ENCODE measurements around the gene IQCH. TPM values are rescaled to one million over a fixed set of nuclear protein-coding genes. Genes with fewer than 3 reads are reported as not detected.

Gene IQCH
- total RNA-seq, 4 donors from 2014 or later: 0.40 to 5.2 (median 1.9) TPM

DNA sequence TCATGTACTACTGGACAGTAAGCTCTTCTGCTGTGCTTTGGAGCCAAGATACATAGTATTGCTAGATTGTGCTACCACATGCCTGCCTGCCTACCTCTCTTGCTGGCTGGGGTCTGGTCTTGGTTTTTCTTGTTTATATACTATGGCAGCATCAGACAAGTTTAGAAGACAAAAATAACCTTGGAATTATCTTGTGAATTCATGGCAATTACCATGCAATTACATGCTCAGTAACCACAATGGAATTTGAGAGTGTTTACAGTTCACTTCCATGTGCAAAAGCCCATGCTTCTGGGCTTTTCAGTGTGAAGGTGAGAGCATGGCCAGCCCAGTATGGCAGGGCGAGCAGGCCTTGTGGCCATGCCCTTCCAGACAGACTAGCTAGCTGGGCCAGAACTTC is 218.4 kb downstream of the IQCH start:
- Histone ChIP-seq H3K4me3 (no peak overlapping the region), H3K27ac (no peak overlapping the region), H3K27me3 (no peaks in the 10 kb centered on the region), H3K4me1 (no peaks in the 10 kb centered on the region), H3K9me3 (no peaks in the 10 kb centered on the region), H3K36me3 (no peaks in the 10 kb centered on the region)
- in situ Hi-C loops (cut with MboI; ENCODE audit: low pct_ligation_motif_present in 1 of 4, low pct_unique_long_range_greater_than_20kb in 1 of 4, low sequenced_read_pairs in 3 of 4): loop anchor here in 1 of 4 donors (25.0 kb wide), 1 partner anchor 339 kb away; no protein-coding TSS in a partner anchor
- no peak for DNase-seq
- WGBS, 2 donors (ENCODE audit: low coverage in 1 of 2): 88% methylated on average over 1 of the region's 1 CpG; no CpG with 5 or more reads in 1 of the 2 donors
- intact Hi-C loops (cut with DNase I; ENCODE audit: low total_unique reads): no loop called here
- TF ChIP-seq, protein P1, sequence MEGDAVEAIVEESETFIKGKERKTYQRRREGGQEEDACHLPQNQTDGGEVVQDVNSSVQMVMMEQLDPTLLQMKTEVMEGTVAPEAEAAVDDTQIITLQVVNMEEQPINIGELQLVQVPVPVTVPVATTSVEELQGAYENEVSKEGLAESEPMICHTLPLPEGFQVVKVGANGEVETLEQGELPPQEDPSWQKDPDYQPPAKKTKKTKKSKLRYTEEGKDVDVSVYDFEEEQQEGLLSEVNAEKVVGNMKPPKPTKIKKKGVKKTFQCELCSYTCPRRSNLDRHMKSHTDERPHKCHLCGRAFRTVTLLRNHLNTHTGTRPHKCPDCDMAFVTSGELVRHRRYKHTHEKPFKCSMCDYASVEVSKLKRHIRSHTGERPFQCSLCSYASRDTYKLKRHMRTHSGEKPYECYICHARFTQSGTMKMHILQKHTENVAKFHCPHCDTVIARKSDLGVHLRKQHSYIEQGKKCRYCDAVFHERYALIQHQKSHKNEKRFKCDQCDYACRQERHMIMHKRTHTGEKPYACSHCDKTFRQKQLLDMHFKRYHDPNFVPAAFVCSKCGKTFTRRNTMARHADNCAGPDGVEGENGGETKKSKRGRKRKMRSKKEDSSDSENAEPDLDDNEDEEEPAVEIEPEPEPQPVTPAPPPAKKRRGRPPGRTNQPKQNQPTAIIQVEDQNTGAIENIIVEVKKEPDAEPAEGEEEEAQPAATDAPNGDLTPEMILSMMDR (IDR thresholded peaks at IDR 0.05): no peak
- no peak for TF ChIP-seq POLR2AphosphoS5 (IDR thresholded peaks at IDR 0.05)
- TF ChIP-seq EP300 (IDR thresholded peaks at IDR 0.05; ENCODE audit: low read depth): no peak
- no peak for TF ChIP-seq POLR2A (IDR thresholded peaks at IDR 0.05)

- intact Hi-C loops (cut with DNase I; ENCODE audit: low total_unique reads): no loop called here
- 83 to 90% methylated on average over 4 to 5 of the region's 5 CpGs for WGBS, 2 donors (ENCODE audit: low coverage in 1 of 2)
- H3K27ac ChIP-seq: no peak overlapping the region
- in situ Hi-C loops (cut with MboI; ENCODE audit: low pct_ligation_motif_present in 1 of 4, low pct_unique_long_range_greater_than_20kb in 1 of 4, low sequenced_read_pairs in 3 of 4): loop anchor here in 1 of 4 donors (25.0 kb wide), 1 partner anchor 338 kb away; no protein-coding TSS in a partner anchor
- no peaks in the 10 kb centered on the region for H3K4me1 ChIP-seq
- TF ChIP-seq POLR2A (IDR thresholded peaks at IDR 0.05): no peak
- no peak for TF ChIP-seq EP300 (IDR thresholded peaks at IDR 0.05; ENCODE audit: low read depth)
- TF ChIP-seq, protein P1 (IDR thresholded peaks at IDR 0.05): no peak
- TF ChIP-seq POLR2AphosphoS5 (IDR thresholded peaks at IDR 0.05): no peak
- no peak overlapping the region for H3K4me3 ChIP-seq
- H3K36me3 ChIP-seq: no peaks in the 10 kb centered on the region
- DNase-seq: no peak
- H3K9me3 ChIP-seq: no peaks in the 10 kb centered on the region
- H3K27me3 ChIP-seq: no peaks in the 10 kb centered on the region
Observed at GRCh38 chr15:67474405-67475110, 220.0 kb downstream of the IQCH start.

- intact Hi-C loops (cut with DNase I; ENCODE audit: low total_unique reads) (no loop called here), in situ Hi-C loops (cut with MboI; ENCODE audit: low pct_ligation_motif_present in 1 of 4, low pct_unique_long_range_greater_than_20kb in 1 of 4, low sequenced_read_pairs in 3 of 4) (no loop called here)
- TF ChIP-seq, protein P1 (IDR thresholded peaks at IDR 0.05): no peak
- no peaks in the 10 kb centered on the region for H3K4me1 ChIP-seq
- no peaks in the 10 kb centered on the region for H3K27me3 ChIP-seq
- no peaks in the 10 kb centered on the region for H3K36me3 ChIP-seq
- WGBS, 2 donors (ENCODE audit: low coverage in 1 of 2): 80 to 83% methylated on average over 2 to 5 of the region's 5 CpGs
- H3K4me3 ChIP-seq: no peak overlapping the region
- H3K9me3 ChIP-seq: no peaks in the 10 kb centered on the region
- DNase-seq: no peak
- no peak overlapping the region for H3K27ac ChIP-seq
Observed at GRCh38 chr15:67479781-67480505, 225.4 kb downstream of the IQCH start.

GRCh38 chr15:67480741-67481140 is 226.2 kb downstream of the IQCH start:
- no peak overlapping the region for H3K27ac ChIP-seq
- no peaks in the 10 kb centered on the region for H3K27me3 ChIP-seq
- H3K4me3 ChIP-seq: no peak overlapping the region
- no peaks in the 10 kb centered on the region for H3K9me3 ChIP-seq
- no peak for DNase-seq
- intact Hi-C loops (cut with DNase I; ENCODE audit: low total_unique reads) (no loop called here), in situ Hi-C loops (cut with MboI; ENCODE audit: low pct_ligation_motif_present in 1 of 4, low pct_unique_long_range_greater_than_20kb in 1 of 4, low sequenced_read_pairs in 3 of 4) (no loop called here)
- no peaks in the 10 kb centered on the region for H3K36me3 ChIP-seq
- 75 to 76% methylated on average over 1 of the region's 1 CpG for WGBS, 2 donors (ENCODE audit: low coverage in 1 of 2)
- TF ChIP-seq, protein P1 (IDR thresholded peaks at IDR 0.05): no peak
- TF ChIP-seq POLR2AphosphoS5 (IDR thresholded peaks at IDR 0.05) (no peak), EP300 (IDR thresholded peaks at IDR 0.05; ENCODE audit: low read depth) (no peak), POLR2A (IDR thresholded peaks at IDR 0.05) (no peak)
- H3K4me1 ChIP-seq: no peaks in the 10 kb centered on the region

Measured in transverse colon (tissue), 4 donors.